Prostate gland (tissue), 2 donors: ENCODE measurements around the gene SERINC3.

ENCODE experiments used
- CTCF ChIP-seq, 4 experiments: fragments of 200-600 bp in 2 of 4; fragments of 450-650 bp in 2 of 4; sonication (generic) in 2 of 4; IDR thresholded peaks; 1 replicate in 3 of 4; 2 replicates in 1 of 4; pipeline ENCODE4 v1.5.1; 2016 to 2019; ENCODE audit warnings: antibody characterized with exemption in 4 of 4, mild to moderate bottlenecking in 2 of 4, moderate library complexity in 2 of 4
- POLR2A ChIP-seq: fragments of 450-650 bp; IDR thresholded peaks from one replicate; pipeline ENCODE4 v1.6.1; 2016; ENCODE audit warnings: antibody characterized with exemption, mild to moderate bottlenecking

GRCh38 chr20:44461803-44462174, 60.1 kb downstream of the SERINC3 start:
- no peak for TF ChIP-seq CTCF (IDR thresholded peaks at IDR 0.05)
- TF ChIP-seq POLR2A: no peak
